CD4-positive, alpha-beta T cell treated with Interleukin-12 subunit alpha and Interleukin-12 subunit beta, for 1 hour (primary cell): ENCODE results near the gene EEFSEC.

Experiments used
- DNase-seq: peaks from one replicate; pipeline ENCODE4 v3.0.0-alpha.2; 2020

Gene EEFSEC

DNA sequence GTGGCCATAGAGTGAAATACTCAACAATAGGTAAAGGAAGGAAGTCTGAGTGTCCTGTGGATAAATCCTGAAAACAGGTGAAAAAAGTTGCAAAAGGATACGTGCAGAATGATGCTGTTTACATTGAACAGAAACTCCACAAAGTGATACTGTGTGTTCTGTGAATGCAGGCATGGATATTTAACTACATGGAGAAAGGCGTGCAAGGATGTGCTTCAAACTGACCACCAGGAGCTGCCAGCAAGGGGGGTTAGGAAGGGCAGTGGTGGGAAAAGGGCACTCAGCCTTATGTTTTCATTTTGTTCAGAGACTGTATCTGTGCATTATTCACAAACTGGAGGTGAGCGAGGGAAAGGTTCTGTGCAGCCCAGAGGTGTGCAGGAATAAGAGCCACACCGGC, 266.0 kb downstream of the EEFSEC start:
- DNase-seq: no peak

DNA sequence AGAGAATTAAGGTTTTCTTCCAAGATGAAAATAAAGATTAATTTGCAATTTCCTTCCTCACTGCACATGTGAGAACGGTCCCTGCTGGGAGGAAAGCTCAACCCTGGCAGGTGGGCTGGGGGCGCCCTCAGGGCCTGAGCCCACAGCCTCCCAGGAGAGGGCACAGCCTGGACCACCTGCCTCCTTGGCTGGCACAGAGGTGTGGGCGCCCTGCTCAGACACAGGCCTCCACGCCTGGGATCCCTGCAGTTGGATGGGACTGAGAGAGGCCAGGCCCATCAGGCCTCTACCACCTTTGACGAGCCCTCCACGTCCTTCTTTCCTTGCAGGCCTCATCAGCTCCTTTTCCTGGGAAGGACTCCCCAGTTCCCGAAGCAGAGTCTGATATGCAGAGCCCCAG, 267.0 kb downstream of the EEFSEC start:
- no peak for DNase-seq

DNA sequence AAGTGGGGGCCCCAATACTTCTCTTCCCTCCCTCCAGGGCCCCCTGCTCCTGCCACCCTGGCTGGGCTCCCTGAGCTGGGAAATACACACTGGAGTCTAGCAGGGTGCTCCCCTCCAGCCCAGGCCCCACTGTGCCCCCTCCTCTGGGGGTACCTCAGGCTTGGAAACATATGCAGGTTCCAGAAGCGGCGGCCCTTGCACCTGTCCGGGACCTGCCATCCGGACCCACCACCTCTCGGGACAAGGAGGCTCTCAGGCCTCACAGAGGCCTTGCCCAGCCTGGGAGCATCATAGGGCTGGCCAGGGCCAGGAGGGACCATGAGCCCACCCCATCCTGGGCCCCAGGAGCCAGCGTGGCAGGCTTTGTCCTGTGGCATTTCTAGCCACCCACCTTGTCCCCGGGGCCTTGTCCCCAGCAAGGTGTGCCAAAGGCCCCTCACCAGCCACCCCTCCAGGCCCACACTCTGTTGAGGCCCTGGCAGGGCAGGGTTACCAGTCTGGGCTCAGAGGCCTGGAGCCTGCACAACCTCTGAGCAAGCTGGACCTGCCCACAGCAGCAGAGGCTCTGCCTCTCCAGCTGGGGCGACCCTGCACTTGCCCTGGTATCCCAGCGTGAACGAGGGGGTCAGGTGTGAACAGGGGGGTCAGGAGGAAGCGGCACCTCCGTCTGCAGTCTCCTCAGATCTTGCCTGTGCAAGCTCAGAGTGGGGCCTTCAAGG, 267.6 kb downstream of the EEFSEC start:
- DNase-seq: no peak

DNA sequence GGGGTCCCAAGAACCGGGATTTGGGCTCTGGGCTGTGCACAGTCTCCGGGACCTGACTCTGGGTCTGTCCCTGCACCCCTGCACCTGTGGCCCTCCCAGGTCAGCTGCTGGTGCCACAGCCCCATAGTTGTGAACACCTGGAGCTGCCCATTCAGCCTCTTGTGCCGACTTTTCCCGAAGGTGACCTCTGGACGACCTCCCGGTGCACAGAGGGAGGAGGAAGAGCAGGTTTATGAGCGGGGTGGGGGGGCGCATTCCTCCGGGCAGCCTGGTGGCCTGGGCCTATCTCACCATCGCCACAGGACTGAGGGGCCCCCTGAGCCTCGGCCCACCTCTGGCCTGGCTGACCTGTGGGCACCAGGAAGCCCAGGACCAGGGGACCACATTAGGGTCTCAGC, 268.2 kb downstream of the EEFSEC start:
- no peak for DNase-seq

DNA sequence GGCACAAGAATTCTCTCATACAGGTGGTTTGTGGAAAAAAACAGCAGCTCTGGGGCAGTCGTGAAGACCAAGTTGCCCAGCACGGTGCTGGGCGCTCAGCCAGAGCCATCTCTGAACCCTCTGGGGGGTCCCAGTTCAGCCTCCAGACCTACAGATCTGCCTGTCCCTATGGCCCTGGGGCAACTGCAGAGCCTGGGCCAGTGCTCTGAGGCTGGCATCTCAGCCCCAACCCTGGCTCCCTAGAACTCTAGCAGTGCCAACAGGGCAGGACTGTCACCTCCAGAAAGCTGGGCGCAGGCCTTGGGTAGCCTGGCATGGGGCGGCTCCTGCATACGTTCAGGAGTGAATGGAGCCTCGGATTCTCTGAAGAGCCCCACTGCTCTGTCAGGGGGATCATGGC, 268.7 kb downstream of the EEFSEC start:
- no peak for DNase-seq

DNA sequence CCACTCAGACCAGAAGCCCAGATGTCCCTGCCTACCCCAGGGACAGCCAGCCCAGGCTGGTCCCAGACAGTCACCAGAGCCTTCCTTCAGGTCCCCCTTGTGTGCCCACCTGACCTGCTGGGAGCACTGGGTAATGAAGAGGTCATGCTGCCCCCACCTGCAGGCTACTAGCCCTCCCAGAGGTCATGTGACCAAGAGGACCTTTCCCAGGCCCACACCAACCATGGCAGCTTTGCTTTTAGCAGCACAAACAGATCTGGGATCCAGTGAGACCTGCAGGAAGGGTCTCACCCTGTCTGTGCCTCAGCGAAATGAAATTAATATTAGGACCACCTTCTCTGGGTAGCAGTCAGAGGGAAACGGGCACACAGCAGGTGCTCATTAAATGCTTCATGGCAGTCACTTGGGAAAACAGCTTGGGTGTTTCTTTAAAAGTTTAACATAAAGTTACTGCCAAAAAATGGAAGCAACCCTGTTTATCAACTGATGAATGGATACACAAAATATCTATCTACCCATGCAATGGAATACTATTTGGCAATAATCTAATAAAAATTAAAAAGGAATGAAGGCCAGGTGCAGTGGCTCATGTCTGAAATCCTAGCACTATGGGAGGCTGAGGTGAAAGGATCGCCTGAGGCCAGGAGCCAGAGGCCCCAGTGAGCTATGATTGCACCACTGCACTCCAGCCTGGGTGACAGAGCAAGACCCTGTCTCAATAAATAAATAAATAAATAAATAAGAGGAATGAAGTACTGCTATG, 269.7 kb downstream of the EEFSEC start:
- DNase-seq: no peak

DNA sequence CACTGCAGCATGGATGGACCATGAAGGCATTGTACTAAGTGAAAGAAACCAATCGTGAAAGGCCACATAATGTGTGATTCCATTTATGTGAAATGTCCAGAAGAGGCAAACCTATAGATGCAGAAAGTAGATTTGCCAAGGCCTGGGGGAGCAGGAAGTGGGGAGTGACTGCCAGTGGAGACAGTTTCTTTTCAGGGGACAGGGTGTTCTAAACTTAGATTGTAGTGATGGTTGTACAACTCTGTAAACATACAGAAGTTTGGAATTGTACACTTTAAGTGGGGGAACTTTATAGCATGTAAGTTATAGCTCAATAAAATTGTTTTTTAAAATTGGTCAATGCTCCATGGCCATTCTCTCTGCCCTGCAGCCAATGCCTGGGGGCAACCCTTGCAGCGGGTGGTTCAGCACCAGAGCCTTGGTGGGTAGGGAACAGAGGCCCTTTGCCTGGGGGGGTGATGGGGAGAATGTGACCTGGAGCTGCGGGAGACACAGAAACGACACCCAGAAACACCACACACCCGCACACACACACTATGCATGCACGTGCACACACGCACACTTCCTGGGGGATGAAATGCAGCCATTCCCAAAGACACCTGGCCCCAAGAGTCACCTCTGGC, 270.4 kb downstream of the EEFSEC start:
- DNase-seq: no peak

DNA sequence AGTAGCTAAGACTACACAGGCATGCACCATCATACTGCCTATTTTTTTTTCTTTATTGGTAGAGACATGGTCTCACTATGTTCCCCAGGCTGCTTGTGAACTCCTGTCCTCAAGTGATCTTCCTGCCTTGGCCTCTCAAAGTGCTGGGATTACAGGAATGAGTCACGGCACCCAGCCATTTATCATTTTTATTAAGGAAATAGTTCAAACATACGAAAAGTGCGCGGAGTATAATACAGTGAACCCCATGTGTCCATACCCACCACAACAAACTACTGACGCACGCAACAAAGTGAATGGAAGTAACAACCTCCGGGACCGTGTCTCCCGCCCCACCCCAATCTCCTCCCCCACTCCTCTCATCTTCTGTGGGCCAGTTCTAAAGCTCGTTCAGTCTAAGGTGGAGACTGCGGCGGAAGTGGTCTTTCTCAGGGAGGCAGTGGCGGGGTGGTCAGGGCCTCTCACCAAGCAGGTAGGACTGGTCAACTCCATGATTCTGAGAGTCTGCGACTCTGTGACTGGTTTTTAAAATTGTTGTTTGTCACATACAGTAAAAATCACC, 271.3 kb downstream of the EEFSEC start:
- DNase-seq: no peak

DNA sequence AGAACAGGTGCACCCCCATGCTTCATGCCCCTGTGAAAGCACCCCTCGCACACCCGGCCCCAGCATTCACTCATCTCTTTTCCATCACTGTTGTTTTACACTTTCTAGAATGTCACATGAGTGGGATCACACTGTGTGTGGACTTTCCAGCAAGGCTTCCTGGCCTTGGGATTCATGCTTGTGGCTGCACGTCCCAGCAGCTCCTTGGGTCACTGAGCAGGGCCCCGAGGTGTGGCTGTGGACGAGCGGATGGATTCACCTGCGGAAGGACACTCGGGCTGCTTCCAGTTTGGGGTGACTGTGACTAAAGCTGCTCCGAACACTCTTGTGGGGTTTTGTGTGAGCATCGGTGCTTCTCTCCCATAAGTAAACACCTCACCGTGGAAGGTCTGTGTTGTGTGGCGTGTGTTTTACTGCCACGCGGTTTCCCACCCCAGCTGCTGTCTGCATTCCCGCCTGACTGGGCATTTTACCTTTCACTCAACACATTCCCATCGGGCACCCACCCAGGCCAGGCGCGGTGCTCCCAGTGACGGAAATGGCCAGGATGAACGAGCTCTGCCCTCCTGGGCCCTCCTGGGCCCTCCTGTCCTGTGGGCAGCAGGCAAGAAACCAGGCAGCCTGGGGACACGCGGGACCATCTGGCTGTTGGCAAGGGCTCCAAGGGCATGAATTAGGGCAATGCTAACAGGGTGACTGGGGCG, 272.0 kb downstream of the EEFSEC start:
- no peak for DNase-seq

DNA sequence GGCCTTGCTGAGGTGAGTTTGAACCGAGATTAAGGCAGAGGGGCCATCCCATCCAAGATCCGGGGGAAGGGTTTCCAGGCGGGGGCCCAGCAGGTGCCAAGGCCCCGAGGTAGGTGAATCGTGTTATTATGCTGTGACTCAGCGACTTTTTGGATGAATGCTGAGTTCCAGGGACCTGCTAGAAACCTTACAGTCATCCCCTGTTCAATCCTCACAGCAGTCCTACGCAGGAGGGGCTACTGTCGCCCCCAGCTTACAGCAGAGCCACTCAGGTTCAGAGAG, 272.5 kb downstream of the EEFSEC start:
- no peak for DNase-seq

DNA sequence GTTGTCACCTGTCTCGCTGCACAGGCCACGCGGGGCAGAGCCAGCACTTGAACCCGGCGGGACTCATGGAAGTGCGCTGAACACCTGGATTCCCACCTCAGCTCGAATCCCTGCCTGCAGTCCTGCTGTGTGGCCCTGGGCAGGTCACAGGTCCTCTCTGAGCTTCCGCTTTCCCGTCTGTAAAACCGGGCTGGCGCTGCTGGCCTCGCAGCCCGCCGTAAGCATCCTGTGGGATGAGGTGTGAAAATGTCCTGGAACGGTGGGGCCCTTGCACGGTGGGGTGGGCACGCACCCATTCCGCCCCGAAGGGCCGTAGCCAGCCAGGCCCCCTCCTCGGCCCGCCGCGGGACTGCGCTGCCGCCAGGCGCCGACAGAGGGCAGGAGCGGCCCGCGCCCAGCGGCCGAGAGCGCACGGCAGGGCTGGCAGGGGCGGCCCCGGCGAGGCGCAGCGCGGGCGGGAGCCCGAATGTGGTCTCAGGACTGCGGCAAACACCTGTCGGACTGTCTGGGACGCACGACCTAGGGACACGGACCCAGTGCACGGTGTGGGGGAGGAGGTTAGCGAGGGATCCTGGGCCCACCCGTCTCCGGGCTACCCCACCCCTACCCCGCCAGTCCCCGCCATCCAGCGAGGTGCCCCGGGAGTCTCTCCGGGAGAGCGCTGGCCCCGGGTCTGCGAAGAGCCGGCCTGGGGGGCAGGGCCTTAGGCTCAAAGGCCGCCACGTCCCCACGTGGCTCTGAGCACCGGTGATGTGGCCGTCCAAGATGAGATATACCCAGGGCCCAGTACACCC, 273.0 kb downstream of the EEFSEC start:
- DNase-seq: peak; percentile 53

DNA sequence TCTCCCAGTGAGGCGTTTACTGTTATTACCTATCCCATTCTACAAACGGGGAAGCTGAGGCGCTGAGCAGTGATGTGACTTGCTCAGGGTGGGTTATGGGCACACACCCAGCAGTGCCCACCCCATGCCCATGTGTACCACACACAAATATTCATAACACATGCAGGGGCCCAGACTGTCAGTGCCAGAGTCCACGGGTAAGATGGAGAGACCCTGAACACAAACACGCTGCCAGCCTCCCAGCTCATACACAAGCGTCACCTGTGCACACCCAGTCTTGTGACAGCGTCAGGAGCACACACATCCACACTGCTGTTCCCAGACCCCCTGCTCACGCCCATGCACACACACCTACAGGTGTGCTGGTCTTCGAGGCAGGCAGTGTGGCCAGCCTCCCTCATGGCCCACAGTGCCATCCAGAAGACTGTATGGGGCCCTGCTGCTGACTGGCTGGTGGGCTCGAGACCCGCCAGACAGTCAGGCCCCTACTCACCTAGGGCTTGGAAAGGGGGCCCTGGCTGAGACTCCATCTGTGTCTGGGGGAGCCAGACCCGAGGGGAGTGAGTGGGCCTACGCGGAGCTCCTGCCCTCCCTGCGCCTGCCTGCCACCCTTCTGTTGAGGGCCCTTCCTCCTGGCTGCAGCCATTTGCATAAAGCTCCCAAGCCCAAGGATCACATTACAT, 274.0 kb downstream of the EEFSEC start:
- DNase-seq: no peak

DNA sequence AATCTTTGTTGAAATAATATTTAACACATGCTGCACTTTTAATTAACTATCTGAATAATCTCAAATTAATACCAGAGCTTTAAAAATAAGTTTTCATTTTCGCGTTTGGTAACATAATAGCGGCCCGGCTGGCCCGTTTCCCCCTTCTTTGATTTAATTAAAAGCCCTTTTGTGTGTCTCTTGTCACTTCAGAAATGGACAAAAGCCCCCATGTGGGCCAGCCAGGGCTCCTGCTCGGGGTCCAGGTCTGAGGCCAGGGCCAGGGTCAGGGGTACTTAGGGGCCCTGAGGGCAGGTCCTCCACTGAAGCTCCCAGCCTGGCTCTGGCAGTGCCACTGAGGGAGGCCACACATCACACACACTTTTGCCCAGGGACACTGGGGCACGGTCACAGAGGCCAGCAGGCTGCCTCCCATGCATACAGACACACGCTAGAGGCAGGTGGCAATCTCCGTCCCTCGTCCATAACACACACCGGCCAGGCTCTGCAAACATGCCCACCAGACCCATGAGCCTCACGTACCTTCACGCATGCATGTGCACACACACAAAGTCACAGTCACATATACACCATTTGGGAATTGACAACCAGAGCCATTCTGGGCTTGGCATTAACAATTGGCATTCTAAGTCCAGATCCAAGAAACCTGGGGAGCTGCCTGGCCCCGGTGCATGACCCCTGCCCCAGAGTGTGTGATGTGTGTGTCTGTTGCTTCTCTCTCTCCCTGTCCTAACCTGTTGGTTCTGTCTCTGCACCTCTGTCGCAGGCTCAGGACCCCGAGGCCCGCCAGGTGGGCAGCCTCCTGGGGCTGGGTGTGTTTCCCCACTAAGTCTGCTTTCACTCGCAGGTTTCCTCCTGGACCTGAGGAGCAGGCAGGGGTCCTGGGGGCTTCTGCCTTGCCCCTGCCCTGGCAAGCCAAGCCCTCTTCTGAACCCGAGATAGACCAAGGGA, 274.9 kb downstream of the EEFSEC start:
- no peak for DNase-seq

DNA sequence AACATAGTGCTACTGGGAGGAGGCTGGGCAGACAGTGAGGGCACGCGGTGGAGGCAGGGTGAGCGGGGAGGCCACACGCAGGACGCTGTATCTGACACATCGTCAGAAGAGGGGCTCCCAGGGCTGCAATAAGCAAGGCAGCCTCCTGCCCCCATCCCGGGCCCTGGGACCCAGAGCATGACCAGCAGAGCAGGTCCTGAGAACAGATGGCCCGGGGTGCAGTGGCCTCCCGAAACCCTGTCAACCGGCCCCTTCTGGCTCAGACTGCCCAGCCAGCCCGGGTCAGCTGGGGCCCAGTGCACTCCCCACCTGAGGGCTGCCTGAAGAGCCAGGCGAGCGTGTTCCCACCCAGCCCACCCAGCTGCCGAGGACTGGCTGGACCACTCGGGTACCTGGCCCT, 276.0 kb downstream of the EEFSEC start:
- no peak for DNase-seq

DNA sequence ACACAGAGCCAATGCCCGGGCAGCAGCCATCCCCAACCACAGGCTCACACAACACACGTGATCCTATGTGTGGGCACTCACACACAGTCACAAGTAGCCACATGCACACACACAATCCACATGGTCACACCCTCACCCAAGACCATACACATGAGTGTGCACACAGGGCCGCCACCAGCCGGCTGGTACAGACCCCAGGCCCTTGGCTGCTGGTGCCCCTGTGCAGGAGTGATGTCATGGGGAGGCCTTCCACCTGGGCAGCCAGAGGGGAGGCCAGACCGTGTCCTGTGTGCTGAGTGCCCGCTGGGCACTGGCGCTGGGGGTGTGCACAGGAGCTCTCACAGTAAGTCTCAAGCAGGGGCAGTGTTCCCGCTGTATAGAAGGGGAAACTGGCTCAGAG, 276.5 kb downstream of the EEFSEC start:
- no peak for DNase-seq

DNA sequence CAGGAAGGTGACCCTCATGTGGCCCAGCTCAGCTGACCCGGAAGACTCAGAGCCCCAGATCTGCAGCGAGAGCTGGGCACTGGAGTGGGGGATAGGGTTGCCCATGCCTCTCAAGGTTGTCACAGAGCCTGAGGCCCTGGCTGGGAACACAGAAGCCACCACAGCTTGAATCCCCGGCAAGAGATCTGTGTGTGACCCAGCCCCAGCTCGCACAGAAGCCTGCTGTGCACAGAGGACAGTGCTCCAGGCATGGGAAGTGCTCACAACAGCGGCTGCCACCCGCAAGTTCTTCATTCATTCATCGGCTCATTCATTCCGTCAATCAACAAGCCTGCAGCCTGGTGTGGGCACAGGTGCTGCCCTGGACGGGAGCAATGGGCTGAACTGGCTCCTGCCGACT, 277.0 kb downstream of the EEFSEC start:
- DNase-seq: no peak

DNA sequence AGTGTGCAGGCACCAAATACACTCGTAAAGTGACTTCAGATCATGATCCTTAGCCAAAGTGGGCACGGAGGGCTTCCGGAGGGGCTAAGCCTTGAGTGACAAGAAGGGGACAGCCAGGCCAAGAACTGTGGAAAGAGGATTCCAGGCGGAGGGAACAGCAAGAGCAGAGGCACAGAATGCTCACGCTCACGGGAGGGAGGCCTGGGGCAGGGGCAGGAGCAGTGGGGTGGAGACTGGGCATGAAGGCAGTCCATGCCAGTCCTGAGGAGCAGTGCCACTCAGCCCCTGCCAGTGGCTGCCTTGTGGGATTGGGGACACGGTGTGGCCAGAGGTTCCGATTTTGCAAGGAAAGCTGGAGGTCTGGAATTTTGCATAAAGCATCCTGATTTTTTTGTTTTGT, 277.4 kb downstream of the EEFSEC start:
- DNase-seq: no peak

DNA sequence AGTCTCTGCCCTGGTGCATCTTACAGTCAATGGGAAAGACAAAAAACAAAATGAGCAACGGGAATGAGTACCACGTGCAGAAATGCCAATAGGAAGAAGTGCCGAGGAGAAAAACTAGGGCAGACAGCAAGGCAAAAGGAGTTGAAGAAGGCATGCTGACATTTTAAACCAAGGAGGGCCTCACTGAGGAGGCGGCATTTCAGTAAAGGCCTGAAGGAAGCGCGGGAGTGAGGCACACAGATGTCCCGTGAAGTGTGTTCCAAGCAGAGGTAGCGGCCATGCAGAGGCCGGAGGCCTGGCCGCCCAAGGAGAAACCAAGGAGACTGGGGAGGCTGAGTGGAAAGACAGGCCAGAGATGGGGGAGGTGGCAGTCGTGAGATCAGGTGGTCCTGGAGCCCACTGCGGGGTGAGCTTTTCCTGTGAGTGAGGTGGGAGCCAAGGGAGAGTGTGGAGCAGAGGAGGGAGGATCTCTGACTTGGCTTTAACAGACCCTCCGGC, 278.6 kb downstream of the EEFSEC start:
- no peak for DNase-seq

DNA sequence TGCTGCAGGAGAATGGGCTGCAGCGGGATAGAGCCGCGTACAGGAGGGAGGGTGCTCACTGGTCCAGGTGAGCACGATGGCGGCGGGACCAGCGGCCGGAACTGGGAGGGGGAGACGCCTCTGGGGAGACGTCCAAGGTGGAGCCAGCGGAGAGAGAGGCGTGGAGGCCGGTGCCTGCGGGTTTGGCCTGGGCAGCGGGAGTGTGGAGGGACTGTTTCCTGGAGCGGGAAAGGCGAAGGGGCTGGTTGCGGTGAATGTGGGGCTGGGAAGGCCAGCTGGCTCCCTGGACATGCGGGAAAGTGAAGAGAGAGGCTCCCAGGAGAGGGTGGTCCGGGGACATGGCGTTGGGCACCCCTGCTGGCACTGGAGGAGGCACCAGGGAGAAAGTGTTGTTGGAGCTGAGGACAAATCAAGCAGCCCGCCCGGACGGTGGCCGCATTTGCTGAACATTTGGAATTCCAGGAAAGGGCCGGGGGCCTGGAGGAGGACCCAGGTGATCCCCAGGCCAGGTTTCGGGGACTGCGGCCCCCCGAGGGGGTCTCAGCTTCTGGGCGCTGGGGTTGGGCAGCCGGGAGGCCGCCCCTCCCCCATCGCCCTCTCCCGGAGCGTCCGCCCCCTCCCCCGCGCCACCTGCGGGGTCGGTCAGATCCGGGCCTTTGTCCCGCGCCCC, 279.2 kb downstream of the EEFSEC start:
- DNase-seq: no peak
